Activated T-helper 1 cell treated with anti-CD3 and anti-CD28 coated beads, Interleukin-2, amount 50 U/mL, for 16 hours (primary cell): Measurements from ENCODE around the gene ZNF287.
"Not testable (repeated sequence)": the region's sequence is repeated elsewhere in the genome, so short reads cannot be mapped to it uniquely, and the experiment has no call there.

Experiments used
- DNase-seq, 2 donors: peaks; one replicate each; pipeline ENCODE4 v3.0.0-alpha.2; 2020; ENCODE audit warnings: low read depth in 1 of 2, low spot score in 1 of 2

Gene ZNF287

GRCh38 chr17:16568541-16569357, at the start of gene ZNF287:
ZNF287 (minus strand) TSS chr17:16569204; CDS start chr17:16567731, 1,473 bp downstream.
- peak; percentile 78 to 89 for DNase-seq

GRCh38 chr17:16617481-16618060, 48.6 kb upstream of the ZNF287 start:
- DNase-seq, result no peak

DNA sequence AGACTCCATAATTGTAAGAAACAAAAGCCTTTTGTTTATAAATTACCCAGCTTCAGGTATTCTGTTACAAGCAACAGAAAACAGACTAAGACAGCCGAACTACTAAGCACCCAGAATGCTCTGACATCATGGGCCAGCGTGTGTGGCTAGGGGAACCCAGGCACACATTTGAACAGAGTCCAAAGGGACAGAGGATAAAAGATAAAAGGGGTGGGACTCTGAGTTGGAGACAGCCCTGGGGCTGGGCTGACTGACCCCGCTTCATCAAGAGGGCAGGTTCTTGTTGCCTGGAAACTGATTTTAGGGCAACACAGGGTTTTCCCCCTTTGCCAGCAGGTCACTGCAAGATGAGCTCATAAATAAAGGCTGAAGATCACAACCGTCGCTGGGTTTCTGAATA, 30.5 kb upstream of the ZNF287 start:
- no peak for DNase-seq

DNA sequence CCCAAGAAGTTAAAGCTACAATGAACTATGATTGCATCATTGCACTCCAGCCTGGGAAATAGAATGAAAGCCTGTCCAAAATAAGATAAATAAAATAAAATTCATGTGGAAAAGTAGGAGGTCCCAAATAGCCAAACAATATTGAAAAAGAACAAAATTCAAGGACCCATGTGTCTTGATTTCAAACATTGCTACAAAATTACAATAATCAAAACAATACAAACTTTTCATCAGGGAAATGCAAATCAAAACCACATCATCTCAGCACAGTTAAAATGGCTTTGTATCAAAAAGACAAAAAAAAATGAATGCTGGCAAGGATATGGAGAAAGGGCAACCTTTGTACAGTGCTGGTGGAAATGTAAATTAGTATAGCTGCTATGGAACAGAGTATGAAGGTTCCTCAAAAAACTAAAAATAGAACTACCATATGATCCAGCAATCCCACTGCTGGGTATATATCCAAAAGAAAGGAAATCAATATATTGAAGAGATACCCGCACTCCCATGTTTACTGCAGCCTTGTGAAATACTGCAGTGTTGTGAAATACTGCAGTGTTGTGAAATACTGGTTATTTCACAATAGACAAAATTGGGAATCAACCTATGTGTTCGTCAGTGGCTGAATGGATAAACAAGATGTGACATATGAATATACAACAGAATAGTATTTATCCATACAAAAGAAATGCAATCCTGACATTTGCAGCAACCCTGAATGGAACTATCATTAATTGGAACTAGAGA, 24.5 kb upstream of the ZNF287 start:
- no peak for DNase-seq

- DNase-seq, result peak; percentile 85 to 89
Observed at GRCh38 chr17:16589097-16589969, 20.3 kb upstream of the ZNF287 start.

DNA sequence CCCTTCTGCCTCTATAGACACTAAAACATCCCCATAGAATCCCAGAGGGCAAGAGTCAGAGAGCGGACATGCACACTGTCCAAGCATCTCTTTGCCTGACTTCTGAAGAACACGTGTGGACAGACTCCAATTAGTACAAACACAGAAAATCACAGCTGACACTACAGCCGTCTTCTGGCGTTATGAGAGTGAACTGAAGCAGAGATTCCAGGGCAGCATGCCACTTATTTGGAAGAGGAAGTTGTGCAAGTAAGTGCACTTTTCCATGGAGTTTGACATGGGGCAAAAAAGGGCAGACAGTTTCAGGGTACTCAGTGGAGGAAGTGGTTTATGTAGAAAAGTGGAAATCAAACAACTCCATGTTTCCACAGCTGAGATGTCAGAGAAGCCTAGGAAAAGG, 16.8 kb upstream of the ZNF287 start:
- no peak for DNase-seq

GRCh38 chr17:16584273-16584995, 15.4 kb upstream of the ZNF287 start:
- peak; percentile 85 to 86 for DNase-seq

DNA sequence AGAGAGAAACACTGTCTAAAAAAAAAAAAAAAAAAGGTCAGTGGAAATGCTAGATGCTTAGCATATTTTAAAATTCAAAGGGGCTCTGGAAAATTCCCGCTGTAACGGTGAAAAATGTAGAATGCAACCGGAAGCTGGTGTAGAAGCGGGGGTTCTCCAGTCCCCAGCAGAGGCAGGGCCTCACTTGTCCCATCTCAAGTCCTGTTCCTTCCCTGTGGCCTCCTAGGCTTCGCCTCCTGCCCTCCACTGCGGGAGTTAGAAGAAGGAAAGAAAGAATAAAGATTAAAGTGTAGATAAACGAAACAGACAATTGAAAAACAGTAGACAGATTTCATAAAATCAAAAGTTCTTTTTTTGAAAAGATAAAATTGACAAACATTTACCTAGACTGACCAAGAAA, 14.8 kb upstream of the ZNF287 start:
- DNase-seq, result no peak

GRCh38 chr17:16573466-16573865, 4.5 kb upstream of the ZNF287 start:
- DNase-seq, result no peak

GRCh38 chr17:16569358-16569712, 331 bp upstream of the ZNF287 start:
- no peak for DNase-seq

DNA sequence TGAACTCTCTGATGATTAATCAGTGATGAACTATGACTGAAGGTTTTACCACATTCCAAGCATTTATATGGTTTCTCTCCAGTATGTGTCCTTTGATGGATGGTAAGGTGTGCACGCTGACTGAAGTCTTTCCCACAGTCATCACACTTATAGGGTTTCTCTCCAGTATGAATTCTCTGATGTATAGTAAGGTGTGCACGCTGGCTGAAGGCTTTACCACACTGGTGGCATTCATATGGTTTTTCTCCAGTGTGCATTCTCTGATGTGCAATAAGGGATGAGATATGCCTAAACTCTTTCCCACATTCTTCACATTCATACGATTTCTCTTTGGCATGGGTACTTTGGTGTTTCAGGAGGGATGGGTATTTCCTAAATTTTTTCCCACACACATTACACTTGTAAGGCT, 16.4 kb downstream of the ZNF287 start:
- DNase-seq, result no peak

- DNase-seq, result no peak
Observed at GRCh38 chr17:16551878-16552636, 16.9 kb downstream of the ZNF287 start.

DNA sequence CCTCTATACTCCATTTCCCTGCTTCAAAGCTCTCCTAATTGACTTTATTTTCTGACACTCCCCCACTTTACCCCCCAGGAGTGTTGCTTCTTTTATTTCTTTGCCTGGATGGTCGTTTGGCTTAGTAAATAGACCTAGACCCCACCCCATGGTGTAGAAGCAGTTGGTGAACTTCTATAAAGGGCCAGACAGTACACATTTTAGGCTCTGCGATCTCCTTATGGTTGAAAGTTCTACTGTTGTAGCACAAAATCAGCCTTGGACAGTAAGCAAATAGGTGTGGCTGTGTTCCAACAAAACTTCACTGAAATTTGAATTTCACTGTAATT, 31.9 kb downstream of the ZNF287 start:
- DNase-seq, result no peak

- no peak for DNase-seq
Observed at GRCh38 chr17:16534236-16534635, 34.8 kb downstream of the ZNF287 start.

GRCh38 chr17:16529906-16530305, 39.1 kb downstream of the ZNF287 start:
- DNase-seq, result no peak

DNA sequence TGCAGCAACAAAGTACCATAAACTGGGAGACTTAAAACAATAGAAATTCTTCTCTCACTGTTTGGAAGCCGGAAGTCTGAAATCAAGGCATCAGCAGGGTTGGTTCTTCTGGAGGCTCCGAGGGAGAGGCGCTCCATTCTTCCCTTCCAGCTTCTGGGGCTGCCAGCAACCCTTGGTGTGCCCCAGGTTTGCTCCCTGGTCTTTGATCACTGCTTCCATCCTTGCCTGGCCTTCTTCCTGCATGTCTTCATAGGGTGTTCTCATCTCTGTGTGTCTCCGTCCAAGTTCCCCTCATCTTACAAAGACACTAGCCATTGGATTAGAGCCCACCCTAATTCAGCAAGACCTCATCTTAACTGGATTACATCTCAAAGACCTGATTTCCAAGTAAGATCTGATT, 41.7 kb downstream of the ZNF287 start:
- no peak for DNase-seq

- DNase-seq, result not testable (repeated sequence)
Observed at GRCh38 chr17:16525556-16525955, 43.4 kb downstream of the ZNF287 start.

DNA sequence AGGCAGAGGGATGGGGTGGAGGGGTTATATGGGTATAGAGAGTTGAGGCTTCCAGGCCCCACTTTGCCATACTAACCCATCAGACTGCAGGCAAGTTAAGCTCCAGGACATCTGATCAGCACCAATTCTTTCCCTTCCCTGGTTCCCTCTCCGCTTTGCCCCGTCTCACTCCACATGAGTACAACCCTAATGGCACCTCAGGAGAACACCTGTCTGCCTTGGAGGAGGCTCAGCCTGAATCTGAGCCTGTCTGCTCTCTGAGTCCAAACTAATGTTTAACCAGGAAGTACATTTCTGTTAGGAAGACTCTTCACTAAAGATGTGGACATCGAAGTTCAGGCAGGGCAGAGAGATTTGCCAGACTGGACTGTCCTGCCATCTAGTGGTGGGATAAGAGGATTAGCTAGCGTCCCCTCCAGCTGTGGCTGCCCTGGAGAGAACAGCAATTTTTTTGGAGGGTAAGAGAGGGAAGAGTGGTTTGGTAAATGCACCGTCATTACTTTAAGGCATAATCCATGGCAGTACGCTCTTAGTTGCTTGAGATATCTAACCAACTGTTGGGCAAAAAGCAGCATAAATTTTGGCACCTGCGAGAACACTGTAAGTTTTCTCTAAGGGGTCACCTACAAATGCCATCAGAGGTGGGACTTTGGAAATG, 47.8 kb downstream of the ZNF287 start:
- DNase-seq, result peak in 1 of 2 donors; percentile 29

DNA sequence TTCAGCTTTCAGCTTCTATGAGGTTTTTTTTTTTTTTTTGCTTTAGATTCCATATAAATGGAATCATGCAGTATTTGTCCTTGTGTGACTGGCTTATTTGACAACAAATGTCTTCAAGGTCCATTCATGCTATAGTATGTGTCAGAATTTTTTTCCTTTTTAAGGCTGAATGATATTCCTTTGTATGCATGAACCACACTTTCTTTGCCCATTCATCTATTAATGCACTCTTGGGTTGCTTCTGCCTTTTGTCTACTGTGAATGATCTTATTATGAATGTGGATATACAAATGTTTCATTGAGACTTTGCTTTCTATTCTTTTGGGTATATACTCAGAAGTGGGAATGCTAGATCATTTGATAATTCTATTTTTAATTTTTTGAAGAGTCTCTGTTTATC, 50.0 kb downstream of the ZNF287 start:
- no peak for DNase-seq
